Transverse colon (tissue), 4 donors: ENCODE measurements around the gene ATOH8. TPM values are rescaled to one million over a fixed set of nuclear protein-coding genes. Genes with fewer than 3 reads are reported as not detected.
A peak's percentile ranks its signal among the peaks of the same experiment; 100 is the strongest.

Experiments used
- DNase-seq: peaks from one replicate; pipeline ENCODE4 v3.0.0-alpha.2; 2019
- H3K27ac ChIP-seq, 4 donors: fragments of 200-600 bp; sonication (generic); 2 replicates each; pipeline ENCODE4 v1.5.1; 2016 to 2018; ENCODE audit warnings: inconsistent platforms in 4 of 4
- H3K27me3 ChIP-seq: fragments of 200-600 bp; sonication (generic); 2 replicates; pipeline ENCODE4 v1.5.1; 2017; ENCODE audit warnings: inconsistent platforms
- H3K36me3 ChIP-seq, 4 donors: fragments of 200-600 bp; sonication (generic); 2 replicates each; pipeline ENCODE4 v1.5.1; 2017 to 2019; ENCODE audit warnings: inconsistent platforms in 4 of 4
- H3K4me1 ChIP-seq, 4 donors: fragments of 200-600 bp; sonication (generic); 2 replicates each; pipeline ENCODE4 v1.5.1; 2017 to 2020; ENCODE audit warnings: inconsistent platforms in 4 of 4
- H3K4me3 ChIP-seq, 4 donors: fragments of 200-600 bp; sonication (generic); 1 replicate in 1 of 4; 2 replicates in 3 of 4; pipeline versions ENCODE4 v1.5.1 to v1.6.1; 2017 to 2019; ENCODE audit warnings: inconsistent platforms in 4 of 4
- H3K9me3 ChIP-seq, 2 donors: fragments of 200-600 bp; sonication (generic); 2 replicates each; pipeline ENCODE4 v1.5.1; 2017 to 2019; ENCODE audit warnings: inconsistent platforms in 2 of 2
- CTCF ChIP-seq, 5 experiments: fragments of 200-600 bp in 3 of 5; fragments of 450-650 bp in 2 of 5; sonication (generic) in 3 of 5; IDR thresholded peaks; 1 replicate in 2 of 5; 2 replicates in 3 of 5; pipeline ENCODE4 v1.5.1; 2016 to 2017; ENCODE audit warnings: antibody characterized with exemption in 5 of 5, inconsistent platforms in 3 of 5, mild to moderate bottlenecking in 2 of 5, moderate library complexity in 1 of 5
- EP300 ChIP-seq: sonication (generic); formaldehyde crosslinking; IDR thresholded peaks from one replicate; pipeline ENCODE4 v1.6.1; 2017; ENCODE audit warnings: antibody characterized with exemption, low read depth
- POLR2A ChIP-seq: fragments of 450-650 bp; IDR thresholded peaks from one replicate; pipeline ENCODE4 v1.6.1; 2016; ENCODE audit warnings: antibody characterized with exemption, mild to moderate bottlenecking, moderate library complexity
- POLR2AphosphoS5 ChIP-seq, 3 donors: sonication (generic); formaldehyde crosslinking; IDR thresholded peaks; one replicate each; pipeline ENCODE4 v1.6.1; 2016; ENCODE audit warnings: antibody characterized with exemption in 3 of 3
- WGBS, 2 donors: methylation state at CpG; one replicate each; pipeline ENCODE4 v1.1.5; 2018; ENCODE audit warnings: low coverage in 1 of 2; 5-methylcytosine and 5-hydroxymethylcytosine counted together
- in situ Hi-C, 4 donors: fragments of 200-750 bp; cut with MboI; loops; one replicate each; pipeline versions ENCODE4 v1.15.0 to v1.15.1; 2017; ENCODE audit warnings: low sequenced_read_pairs in 3 of 4, low pct_ligation_motif_present in 1 of 4, low pct_unique_long_range_greater_than_20kb in 1 of 4
- intact Hi-C: fragments of 100-400 bp; cut with DNase I; formaldehyde crosslinking; loops from one replicate; pipeline ENCODE4 v1.15.1; 2023; ENCODE audit warnings: low total_unique reads
- total RNA-seq, 4 donors: library from RNA; depleted of rRNA; stranded (reverse); fragments of >200 nt; gene quantifications; one replicate each; pipeline ENCODE4 v1.1.0, GENCODE V29; 2016

The ATOH8 gene
- total RNA-seq, 4 donors from 2014 or later = 7.4 to 32.6 (median 14.4) TPM

- in situ Hi-C loops = loop anchor here in 3 of 4 donors (5.0 to 25.0 kb wide), 4 partner anchors 71 to 176 kb away; no protein-coding TSS in a partner anchor
- intact Hi-C loops = no loop called here
- Histone ChIP-seq H3K27ac (no peak overlapping the region), H3K9me3 (no peaks in the 10 kb centered on the region), H3K36me3 (no peaks in the 10 kb centered on the region), H3K4me1 (peaks cover 0 to 17% (median 13%) of the 10 kb centered on the region in 4 donors), H3K27me3 (no peaks in the 10 kb centered on the region), H3K4me3 (no peak overlapping the region)
- no peak for DNase-seq
- TF ChIP-seq CTCF (IDR thresholded peaks at IDR 0.05) = no peak
- WGBS, 2 donors = 79% methylated on average over 3 to 7 of the region's 7 CpGs
These were observed 59.6 kb downstream of the ATOH8 start for GRCh38 chr2:85813211-85813981.

DNA sequence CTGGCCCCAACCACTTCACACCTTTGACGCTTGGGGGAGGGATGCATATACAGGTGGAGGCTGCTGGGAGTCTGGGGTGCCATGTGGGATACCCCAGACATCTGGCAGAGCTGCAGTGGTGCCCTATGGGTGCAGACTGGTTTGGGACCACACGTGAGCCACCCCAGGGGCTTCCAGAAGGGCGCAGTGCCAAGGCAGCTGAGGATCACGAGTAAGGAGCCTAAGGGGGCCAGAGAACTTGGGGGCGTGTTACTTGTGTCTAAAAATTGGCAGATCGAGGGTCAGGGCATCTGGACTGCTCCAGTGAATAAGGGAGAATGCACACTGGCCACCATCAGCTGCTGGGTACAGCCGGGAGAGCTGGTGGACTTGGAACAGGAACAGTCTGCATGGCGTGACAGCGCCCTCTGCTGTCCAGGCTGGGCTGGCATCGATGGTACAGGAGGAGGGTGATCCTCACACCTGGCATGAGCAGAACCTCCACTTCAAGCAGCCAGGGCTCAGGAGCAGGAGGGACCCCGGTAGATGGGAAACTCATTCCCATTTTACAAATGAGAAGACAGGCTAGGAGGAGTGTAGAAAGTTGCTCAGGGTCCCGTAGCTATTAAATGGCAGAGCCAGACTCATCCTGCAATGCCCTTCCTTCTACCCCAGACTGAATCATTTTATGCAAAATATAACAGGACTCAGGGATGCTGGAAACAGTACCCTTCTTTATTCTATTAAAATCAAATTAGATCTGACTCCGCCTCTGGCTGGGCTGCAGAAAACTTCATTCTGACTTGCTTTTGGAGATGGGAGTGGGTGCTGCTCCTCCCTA lies 60.4 kb downstream of the ATOH8 start:
- in situ Hi-C loops = loop anchor here in 3 of 4 donors (5.0 to 25.0 kb wide), 4 partner anchors 72 to 177 kb away; no protein-coding TSS in a partner anchor
- Histone ChIP-seq H3K27ac (no peak overlapping the region), H3K4me3 (no peak overlapping the region), H3K4me1 (peaks cover 0 to 17% (median 13%) of the 10 kb centered on the region in 4 donors), H3K36me3 (no peaks in the 10 kb centered on the region), H3K9me3 (no peaks in the 10 kb centered on the region), H3K27me3 (no peaks in the 10 kb centered on the region)
- 31 to 46% methylated on average over 2 to 13 of the region's 13 CpGs for whole genome bisulfite sequencing, 2 donors
- intact Hi-C loops = loop anchor here (2.0 kb wide), 1 partner anchor 85 kb away; no protein-coding TSS in a partner anchor
- TF ChIP-seq CTCF (IDR thresholded peaks at IDR 0.05) (peak; percentile 92 to 94 (median 93)), EP300 (no peak), POLR2AphosphoS5 (IDR thresholded peaks at IDR 0.05) (no peak), POLR2A (no peak)
- peak; percentile 92 for DNase-seq

DNA sequence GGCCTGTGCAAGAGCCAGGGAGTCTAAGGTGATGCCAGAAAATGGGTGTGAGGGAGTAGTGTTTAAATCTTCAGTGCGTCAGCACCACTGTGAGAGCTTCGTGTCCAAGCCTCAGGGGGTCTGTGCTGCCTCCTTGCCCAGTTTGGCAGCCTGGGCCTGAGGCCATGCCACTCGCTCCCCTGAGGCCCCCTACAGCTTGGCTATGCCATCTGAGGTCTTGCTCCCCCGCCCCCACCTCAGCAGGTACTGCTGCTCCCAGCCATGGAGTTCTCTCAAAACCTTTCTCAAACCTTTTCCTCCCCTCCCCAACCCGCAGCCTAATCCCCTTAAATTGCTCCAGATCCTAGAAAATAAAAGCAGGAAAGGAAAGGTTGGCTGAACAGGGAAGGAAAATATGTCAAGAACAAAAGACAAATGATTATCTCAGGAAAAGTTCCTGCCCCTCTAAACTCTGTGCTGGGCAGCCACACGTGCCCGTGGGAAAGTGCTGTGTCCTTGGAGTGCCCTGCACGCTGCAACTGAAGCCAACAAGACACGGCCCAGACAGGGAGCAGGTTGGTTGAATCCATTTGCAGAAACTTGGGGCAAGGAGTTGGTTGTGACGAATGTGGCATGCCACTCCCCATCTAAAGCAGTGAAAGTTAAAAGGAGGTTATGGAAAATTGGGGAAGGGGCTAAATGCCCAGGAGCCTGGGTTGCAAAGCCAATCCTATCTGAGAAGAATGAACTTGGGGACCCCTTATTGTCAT lies 61.2 kb downstream of the ATOH8 start:
- WGBS, 2 donors = 83 to 86% methylated on average over 4 to 10 of the region's 10 CpGs
- H3K36me3 ChIP-seq = no peaks in the 10 kb centered on the region
- H3K4me3 ChIP-seq = no peak overlapping the region
- DNase-seq = no peak
- H3K4me1 ChIP-seq = peaks cover 0 to 17% (median 13%) of the 10 kb centered on the region in 4 donors
- intact Hi-C loops = loop anchor here (2.0 kb wide), 1 partner anchor 86 kb away; no protein-coding TSS in a partner anchor
- no peaks in the 10 kb centered on the region for H3K9me3 ChIP-seq
- no peaks in the 10 kb centered on the region for H3K27me3 ChIP-seq
- in situ Hi-C loops = loop anchor here in 3 of 4 donors (5.0 to 25.0 kb wide), 4 partner anchors 73 to 178 kb away; no protein-coding TSS in a partner anchor
- no peak overlapping the region for H3K27ac ChIP-seq
- no peak for TF ChIP-seq CTCF (IDR thresholded peaks at IDR 0.05)
- no peak for TF ChIP-seq POLR2A
- no peak for TF ChIP-seq POLR2AphosphoS5 (IDR thresholded peaks at IDR 0.05)
- no peak for TF ChIP-seq EP300
